Mammary epithelial cell (primary cell): ENCODE measurements around the gene TRIB2.

Experiments
- CTCF ChIP-seq, 2 donors: IDR thresholded peaks in 1 of 2; conservative IDR thresholded peaks in 1 of 2; 2 replicates each; pipeline ENCODE4 v1.5.1; 2011 to 2012; ENCODE audit warnings: inconsistent platforms in 2 of 2, low read length in 2 of 2, mild to moderate bottlenecking in 2 of 2, control low read depth in 1 of 2, low read depth in 1 of 2; ENCODE audit not compliant: insufficient read depth in 1 of 2; ENCODE audit errors: extremely low read depth in 1 of 2
- EZH2 ChIP-seq: IDR thresholded peaks from 2 replicates; pipeline ENCODE4 v1.6.1; 2012; ENCODE audit warnings: low read length, inconsistent platforms, borderline replicate concordance

- TF ChIP-seq CTCF (conservative IDR thresholded peaks at IDR 0.05 in 1 of 2, IDR thresholded peaks at IDR 0.05 in 1 of 2; ENCODE audit: extremely low read depth in 1 of 2, insufficient read depth in 1 of 2, low read depth in 1 of 2, low read length in 2 of 2), result no peak
- TF ChIP-seq EZH2, result no peak
Observed at GRCh38 chr2:12686708-12687283, 29.9 kb upstream of the TRIB2 start.
